Adrenal gland (tissue), 5 donors: ENCODE results near the gene MS4A6E.

Source experiments
- CTCF ChIP-seq, 6 experiments: fragments of 450-650 bp in 4 of 6; fragments of 200-600 bp in 2 of 6; sonication (generic) in 1 of 6; IDR thresholded peaks; 1 replicate in 5 of 6; 2 replicates in 1 of 6; pipeline versions ENCODE4 v1.5.1 to v1.8.0; 2016 to 2021; ENCODE audit warnings: antibody characterized with exemption in 6 of 6, mild to moderate bottlenecking in 2 of 6, moderate library complexity in 1 of 6
- POLR2A ChIP-seq, 2 donors: fragments of 450-650 bp; IDR thresholded peaks; one replicate each; pipeline ENCODE4 v1.6.1; 2017; ENCODE audit warnings: antibody characterized with exemption in 2 of 2, mild to moderate bottlenecking in 2 of 2, moderate library complexity in 1 of 2
- donor health status: DM: no; HTN: no; CAD: no.

GRCh38 chr11:60371854-60372253 lies 44.8 kb downstream of the MS4A6E start:
- TF ChIP-seq CTCF (IDR thresholded peaks at IDR 0.05) (no peak), POLR2A (IDR thresholded peaks at IDR 0.05) (no peak)
